ENCODE measurements around the gene NUDT16L1.

DNA sequence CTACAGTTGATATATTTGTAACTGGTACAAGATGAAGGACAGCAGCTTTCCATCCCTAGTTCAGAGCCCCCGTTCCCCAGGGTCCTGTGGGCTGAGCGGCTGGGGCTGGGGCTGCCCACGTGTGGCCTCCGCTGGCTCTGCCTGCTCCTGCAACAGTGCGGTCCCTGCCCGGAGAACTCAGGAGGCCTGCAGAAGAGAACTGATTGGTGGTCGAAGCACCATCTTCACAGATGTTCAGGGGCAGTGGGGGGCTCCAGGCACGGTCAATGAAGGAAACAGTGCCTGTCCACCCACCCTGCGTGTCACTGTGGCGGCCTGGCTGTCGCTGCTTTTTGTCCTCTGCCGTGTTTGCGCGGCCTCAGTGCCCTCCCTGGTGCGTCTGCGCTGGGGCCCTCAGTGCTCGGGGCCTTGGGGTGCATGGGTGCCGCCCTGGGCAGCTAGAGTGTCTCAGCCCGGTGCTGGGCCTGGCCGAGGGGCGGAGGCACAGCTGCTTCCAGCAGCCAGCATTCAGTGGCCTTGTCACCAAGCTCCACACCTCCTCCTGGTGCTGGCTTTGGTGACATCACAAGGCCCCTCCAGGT lies 4.2 kb upstream of the NUDT16L1 start:
- TF ChIP-seq, protein P1, sequence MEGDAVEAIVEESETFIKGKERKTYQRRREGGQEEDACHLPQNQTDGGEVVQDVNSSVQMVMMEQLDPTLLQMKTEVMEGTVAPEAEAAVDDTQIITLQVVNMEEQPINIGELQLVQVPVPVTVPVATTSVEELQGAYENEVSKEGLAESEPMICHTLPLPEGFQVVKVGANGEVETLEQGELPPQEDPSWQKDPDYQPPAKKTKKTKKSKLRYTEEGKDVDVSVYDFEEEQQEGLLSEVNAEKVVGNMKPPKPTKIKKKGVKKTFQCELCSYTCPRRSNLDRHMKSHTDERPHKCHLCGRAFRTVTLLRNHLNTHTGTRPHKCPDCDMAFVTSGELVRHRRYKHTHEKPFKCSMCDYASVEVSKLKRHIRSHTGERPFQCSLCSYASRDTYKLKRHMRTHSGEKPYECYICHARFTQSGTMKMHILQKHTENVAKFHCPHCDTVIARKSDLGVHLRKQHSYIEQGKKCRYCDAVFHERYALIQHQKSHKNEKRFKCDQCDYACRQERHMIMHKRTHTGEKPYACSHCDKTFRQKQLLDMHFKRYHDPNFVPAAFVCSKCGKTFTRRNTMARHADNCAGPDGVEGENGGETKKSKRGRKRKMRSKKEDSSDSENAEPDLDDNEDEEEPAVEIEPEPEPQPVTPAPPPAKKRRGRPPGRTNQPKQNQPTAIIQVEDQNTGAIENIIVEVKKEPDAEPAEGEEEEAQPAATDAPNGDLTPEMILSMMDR (IDR thresholded peaks at IDR 0.05): no peak
- TF ChIP-seq POLR2A (IDR thresholded peaks at IDR 0.05): no peak

Data from transverse colon (tissue), 3 donors.